GM10266 (cell line): ENCODE measurements around the gene LINC01488.

Source experiments
- DNase-seq: peaks from one replicate; pipeline ENCODE4 v3.0.0; 2012; ENCODE audit errors: extremely low spot score
- TF ChIP-seq, protein P1 (sequence below): IDR thresholded peaks from 2 replicates; pipeline ENCODE4 v1.5.1; 2012; ENCODE audit warnings: mild to moderate bottlenecking, low read depth; ENCODE audit not compliant: control insufficient read depth, insufficient read depth; ENCODE audit errors: missing control alignments

The LINC01488 gene

GRCh38 chr11:69437001-69437875 lies 44.2 kb upstream of the LINC01488 start:
- TF ChIP-seq, protein P1, sequence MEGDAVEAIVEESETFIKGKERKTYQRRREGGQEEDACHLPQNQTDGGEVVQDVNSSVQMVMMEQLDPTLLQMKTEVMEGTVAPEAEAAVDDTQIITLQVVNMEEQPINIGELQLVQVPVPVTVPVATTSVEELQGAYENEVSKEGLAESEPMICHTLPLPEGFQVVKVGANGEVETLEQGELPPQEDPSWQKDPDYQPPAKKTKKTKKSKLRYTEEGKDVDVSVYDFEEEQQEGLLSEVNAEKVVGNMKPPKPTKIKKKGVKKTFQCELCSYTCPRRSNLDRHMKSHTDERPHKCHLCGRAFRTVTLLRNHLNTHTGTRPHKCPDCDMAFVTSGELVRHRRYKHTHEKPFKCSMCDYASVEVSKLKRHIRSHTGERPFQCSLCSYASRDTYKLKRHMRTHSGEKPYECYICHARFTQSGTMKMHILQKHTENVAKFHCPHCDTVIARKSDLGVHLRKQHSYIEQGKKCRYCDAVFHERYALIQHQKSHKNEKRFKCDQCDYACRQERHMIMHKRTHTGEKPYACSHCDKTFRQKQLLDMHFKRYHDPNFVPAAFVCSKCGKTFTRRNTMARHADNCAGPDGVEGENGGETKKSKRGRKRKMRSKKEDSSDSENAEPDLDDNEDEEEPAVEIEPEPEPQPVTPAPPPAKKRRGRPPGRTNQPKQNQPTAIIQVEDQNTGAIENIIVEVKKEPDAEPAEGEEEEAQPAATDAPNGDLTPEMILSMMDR, result no peak
- DNase-seq, result no peak

- no peak for DNase-seq
- TF ChIP-seq, protein P1, result no peak
Observed at GRCh38 chr11:69437876-69438205, 43.6 kb upstream of the LINC01488 start.

GRCh38 chr11:69438286-69438920 lies 43.1 kb upstream of the LINC01488 start:
- TF ChIP-seq, protein P1, result no peak
- no peak for DNase-seq

GRCh38 chr11:69439127-69439526 lies 42.3 kb upstream of the LINC01488 start:
- TF ChIP-seq, protein P1, result no peak
- DNase-seq, result no peak

DNA sequence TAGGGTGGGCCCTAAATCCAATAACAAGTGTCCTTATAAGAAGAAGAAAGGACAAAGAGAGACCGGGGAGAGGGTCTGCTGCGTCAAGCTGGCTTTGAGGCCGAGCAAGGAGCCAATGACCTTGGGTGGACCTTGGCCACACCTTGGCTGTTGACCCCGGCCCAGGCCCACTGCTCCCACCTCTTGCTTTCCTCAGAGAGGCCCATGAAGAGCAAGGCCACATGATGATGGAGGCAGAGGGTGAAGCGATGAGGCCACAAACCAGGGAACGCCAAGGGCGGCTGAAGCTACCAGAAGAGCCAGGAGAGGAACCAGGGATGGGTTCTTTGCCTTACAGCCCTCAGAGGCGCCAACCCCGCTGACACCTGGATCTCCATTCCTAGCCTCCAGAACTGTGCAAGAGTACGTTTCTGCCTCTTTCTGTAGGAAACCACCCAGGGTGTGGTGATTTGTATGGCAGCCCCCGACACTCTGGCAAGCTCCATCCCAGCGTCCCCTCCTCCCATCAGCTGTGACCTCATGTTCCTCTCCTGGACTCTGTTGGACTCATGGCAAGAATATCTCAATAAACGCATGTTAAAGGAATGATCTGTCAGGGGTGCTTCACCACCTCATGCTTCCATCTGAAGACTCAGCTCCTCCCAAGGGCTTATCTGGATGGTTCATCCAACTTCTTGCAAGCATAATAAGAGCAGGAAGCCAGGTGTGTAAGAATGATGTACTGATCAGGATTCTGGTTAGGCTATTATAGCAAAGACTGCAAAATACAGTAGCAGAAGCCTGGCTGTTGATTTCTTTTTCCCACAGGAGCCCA lies 41.6 kb upstream of the LINC01488 start:
- no peak for DNase-seq
- TF ChIP-seq, protein P1, result no peak

DNA sequence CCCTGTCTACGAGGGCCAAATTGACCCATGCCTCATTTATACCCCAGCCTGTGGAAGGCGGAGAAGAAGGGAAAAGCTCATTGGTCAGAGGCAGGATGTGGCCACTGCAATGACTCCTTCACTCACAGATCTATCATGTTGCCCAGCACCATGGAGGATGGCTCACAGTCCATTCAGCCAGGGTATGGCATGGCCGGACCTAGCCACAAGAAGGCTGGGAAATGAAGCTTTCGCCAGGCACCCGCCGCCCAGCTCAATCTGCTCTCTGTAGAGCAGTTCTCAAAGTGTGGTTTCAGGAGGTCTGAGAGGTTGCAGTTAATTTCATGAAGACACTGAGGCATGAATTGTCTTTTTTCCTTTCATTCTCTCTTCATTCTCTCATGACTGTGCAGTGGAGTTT lies 40.6 kb upstream of the LINC01488 start:
- TF ChIP-seq, protein P1, result no peak
- DNase-seq, result no peak
